A172 (cell line): ENCODE data around the gene DDR1. TPM values are rescaled to one million over a fixed set of nuclear protein-coding genes. Genes with fewer than 3 reads are reported as not detected.
"Not testable (repeated sequence)": the region's sequence is repeated elsewhere in the genome, so short reads cannot be mapped to it uniquely, and the experiment has no call there.

ENCODE experiments used
- DNase-seq: peaks from one replicate; pipeline ENCODE4 v3.0.0-alpha.2; 2015; ENCODE audit warnings: low spot score
- total RNA-seq: library from RNA; depleted of rRNA; stranded (reverse); fragments of >200 nt; shearing (Covaris generic); gene quantifications from 2 replicates; pipeline ENCODE4 v1.2.3, GENCODE V29; 2014; rRNA removed

DDR1 gene
- 39.0 and 50.9 TPM in 2 replicates for total RNA-seq

DNA sequence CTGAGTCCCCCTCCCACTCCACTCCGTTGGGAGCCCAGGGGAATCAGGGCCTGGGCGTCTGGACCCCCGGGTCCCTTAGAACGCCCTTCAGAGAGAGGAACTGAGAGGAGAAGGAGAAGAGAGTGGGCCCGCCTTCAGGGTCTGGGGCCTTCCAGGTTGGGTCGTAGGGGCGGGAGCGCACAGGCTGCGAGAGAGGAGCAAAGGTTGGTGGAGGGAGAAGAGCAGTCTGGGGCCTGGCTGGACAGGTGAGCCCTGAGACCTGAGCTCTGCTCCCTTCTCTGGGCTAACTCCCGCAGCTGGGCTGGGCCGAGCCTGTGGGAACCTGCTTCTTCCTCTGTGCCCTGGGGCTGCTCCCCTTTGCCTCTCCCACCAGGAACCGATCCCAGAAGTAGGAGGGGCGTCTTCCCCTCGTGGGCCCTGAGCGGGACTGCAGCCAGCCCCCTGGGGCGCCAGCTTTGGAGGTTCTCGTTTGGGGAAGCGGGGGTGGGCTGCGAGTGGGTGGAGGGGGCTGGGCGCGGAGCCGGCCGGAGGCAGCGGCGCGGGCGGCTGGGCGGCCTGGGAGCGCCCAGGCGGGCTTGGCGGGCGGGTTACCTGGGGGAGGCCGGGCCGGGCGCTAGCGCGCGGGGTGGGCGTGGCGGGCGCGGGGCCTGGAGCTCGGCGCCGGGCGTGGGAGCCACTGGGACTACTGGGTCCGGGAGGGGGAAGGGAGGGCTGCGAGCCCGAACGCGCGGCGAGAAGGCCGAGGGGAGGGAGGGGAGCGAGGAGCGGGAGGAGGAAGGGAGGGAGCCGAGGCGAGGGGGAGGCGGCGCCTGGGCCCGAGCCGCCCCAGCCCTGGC, at the start of gene DDR1:
Gene DDR1 (plus strand): TSS at position 835 of the 836 bp plus-strand sequence. CDS start 4,211 bp downstream, outside the sequence.
- peak; percentile 32 for DNase-seq

DNA sequence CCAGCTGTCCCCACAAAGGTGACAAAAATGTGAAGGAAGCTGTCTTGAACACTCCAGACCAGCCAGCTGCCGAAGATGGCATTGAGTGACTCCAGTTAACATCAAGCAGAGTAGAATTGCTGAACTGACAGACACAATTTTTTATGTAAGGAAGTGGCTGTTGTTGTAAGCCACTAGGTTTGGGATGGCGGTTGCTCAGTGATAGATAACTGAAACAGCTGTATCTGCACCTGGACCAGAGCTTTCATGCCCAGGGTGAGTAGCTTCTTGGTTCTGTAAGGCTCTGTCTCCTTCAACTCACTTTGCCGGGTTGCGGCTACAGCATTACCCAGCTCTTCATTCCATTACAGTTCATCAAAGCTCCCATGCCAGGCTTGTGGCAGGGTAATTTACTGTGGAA, 49.7 kb upstream of the DDR1 start:
- no peak for DNase-seq

DNA sequence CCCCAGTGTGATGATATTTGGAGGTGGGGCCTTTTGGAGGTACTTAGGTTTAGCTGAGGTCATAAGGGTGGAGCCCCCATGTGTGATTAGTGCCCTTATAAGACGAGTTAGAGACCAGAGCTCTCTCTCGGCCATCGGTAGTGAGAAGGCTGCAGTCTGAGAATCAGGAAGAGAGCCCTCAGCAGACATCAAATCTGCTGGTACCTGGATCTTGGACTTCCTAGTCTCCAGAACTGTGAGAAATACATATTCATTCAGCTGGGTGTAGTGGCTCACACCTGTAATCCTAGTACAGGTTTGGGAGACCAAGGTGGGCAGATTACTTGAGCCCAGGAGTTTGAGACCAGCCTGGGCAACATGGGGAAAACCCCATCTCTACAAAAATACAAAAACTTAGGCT, 48.7 kb upstream of the DDR1 start:
- DNase-seq: no peak

DNA sequence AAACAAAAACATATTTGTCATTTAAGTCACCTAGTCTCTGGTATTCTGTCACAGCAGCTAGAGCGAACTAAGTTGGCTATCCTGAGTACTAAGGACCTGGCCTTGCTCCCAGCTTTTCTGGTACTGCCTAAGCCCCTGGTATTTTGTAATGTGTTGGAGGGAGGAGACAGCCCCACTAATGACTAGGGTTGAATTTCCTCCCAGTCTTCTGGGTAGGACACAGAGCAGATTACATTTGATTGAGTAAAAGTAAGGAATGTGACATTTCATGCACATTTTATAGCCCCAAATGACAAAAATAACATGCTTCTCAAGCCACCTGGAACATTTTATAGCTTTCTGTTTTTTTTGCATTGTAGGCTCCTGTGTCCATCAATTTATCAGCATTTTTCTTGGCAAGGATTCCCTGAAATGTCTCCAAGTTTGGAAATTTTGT, 47.9 kb upstream of the DDR1 start:
- DNase-seq: no peak

DNA sequence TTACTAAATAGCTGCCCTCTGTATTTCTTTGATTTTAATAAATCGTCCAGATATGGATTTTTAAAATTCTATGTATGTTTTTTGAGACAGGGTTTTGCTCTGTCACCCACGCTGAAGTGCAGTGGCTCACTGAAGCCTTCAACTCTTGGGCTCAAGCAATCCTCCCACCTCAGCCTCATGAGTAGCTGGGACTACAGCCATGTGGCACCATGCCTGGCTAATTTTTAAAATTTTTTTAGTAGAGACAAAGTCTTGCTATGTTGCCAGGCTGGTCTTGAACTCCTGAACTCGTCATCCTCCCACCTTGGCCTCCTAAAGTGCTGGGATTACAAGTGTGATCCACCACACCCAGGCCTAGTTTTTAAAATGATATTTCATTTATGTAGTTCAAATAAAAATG, 47.4 kb upstream of the DDR1 start:
- DNase-seq: no peak

DNA sequence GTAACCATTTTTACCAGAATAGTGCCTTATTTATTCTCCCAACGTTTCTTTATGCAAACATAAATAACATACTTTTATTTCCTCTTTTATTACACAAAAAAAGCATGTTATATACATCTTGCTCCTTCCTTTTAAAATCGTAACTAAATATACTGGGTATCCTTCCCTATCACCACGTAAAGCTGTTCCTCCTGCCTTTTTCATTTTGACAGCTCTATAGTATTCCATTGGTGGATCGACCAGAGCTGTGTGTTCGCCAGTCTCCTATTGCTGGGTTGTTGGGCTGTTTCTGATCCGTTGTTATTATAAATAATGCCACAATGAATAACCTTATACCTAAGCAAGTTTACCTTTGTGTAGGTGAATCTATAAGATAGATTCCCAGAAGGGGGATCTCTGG, 46.9 kb upstream of the DDR1 start:
- DNase-seq: no peak

DNA sequence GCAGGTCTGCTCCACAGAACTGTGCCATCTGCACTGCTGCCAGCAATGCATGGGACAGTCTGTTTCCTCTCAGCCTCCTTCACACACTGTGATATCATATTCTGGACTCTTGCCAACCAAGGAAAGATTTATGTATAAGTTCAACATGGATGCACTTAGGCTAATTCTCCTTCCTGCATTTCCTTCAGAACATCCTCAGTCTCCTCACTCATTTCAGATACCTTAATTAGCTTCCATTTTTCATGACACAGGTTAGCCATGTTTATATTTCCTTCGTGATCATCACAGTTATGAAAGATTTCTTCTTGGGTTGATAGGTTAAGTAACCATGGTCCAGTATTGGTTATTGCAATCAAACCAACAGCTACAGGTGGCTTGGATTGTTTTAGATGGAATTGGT, 46.4 kb upstream of the DDR1 start:
- no peak for DNase-seq

DNA sequence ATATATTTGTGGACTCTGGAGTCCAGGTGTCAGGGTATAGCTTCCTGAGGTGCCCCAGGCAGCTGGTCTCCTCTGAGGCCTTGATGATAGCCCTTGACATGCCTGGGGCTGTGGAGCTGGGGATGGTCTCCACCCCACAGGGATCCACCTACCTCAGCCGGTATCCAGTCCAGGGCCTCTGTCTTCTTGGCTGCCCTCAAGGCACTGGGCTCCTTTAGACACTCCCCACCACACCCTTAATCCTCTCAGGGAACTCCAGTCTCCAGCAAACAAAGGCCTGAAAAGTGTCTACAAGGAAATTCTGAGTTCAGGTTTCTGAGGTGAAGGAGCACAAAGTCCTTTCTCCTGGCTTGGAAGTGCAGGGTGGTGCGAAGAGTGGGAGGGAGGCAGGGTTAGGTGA, 44.6 kb upstream of the DDR1 start:
- DNase-seq: no peak

DNA sequence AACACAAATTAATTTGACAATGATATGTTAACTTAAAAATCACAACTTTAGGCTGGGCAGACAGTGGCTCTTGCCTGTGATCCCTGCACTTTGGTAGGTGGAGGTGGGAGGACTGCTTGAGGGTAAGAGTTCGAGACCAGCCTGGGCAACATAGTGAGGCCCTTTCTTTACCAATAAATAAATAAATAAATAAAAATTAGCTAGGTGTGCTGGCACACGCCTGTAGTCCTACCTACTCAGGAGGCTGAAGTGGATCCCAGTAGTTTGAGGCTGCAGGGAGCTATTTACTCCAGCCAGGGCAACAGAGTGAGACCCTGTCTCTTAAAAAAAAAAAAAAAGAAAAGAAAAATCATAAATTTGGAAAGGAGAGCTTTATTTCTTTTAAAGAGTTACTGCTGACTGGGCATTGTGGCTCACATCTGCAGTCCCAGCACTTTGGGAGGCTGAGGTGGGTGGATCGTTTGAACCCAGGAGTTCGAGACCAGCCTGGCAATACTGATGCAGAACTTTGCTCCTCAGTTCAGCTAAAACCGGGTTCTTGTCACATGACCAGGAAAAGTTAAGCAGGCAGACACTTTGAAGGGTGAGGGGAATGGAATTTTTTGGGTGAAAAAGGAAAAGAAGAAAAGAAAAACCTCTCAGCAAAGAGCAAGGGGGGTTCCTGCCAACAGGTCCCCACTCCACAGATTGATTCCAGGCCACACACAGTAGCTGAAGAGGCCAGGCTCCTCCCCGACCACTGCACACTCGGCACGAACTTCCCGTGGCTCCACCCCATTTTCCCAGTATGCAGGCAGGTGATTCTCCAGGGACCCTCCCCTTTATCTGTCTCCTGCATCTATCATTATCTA, 44.0 kb upstream of the DDR1 start:
- DNase-seq: no peak

DNA sequence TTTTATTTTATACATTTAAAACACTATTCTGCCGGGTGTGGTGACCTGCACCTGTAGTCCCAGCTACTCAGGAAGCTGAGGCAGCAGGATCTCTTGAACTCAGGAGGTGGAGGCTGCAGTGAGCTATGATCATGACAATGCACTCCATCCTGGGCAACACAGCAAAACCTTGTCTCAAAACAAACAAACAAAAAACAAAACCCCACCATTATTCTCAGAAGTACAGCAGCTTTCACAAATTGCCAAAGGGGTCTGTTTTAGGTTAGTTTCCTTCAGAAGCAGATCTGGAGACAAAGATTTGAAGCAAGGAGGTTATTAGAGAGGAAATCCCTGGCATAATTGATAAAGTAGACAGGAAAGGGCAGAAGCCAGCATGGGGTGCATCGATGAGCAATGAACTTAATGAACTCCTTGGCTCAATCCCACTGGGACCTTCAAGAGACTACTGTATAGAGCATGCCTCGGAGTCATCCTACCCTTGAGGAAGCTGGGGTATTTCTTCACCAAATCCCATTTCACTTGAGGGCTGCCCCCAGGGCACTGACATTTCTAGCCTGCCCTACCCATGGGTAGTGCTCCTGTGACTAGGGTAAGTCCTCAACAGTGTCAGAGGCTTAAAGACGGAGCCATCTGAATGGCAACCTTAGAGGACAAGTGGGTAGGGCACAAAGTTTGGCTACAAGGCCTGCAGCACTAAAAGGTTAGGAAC, 43.2 kb upstream of the DDR1 start:
- no peak for DNase-seq

DNA sequence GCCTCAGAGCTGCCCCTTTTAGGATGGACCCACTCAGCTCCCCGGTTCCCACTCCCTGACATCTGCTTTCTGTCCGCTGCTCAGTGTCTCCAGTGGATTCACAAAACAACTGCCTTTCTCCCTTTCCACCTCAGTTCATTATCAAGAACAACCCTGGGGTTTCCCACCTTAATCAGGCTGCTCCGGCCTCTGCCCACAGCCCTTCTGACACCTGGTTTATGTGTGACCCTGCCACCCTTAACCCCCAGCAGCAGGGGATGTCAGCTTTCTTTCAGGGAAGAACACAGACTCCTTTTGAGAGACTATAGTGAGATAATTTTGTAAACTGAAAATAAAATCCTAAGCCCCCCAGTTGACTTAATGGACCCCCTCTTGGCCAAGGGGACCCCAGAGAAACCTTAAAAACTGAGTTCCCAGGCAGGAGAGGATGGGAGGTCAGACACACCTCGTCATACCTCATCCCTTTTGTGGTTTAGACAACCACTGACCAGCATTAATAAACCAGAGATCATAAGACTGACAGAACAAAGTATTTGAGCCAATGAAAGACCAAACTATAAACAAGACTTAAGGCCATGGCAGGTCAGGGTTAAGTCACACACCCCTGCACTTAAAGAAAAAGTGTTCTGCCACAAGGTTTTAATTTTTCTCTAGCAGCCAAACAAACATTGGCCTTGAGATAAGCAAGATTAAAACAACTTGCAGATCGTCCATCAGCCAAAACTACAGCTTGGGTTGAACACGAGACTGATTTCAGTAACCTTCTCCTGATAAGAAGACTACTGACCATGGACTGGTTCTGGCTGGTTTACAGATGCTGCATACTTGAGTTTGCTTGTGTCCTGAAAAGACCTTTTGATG, 42.4 kb upstream of the DDR1 start:
- peak; percentile 72 for DNase-seq

DNA sequence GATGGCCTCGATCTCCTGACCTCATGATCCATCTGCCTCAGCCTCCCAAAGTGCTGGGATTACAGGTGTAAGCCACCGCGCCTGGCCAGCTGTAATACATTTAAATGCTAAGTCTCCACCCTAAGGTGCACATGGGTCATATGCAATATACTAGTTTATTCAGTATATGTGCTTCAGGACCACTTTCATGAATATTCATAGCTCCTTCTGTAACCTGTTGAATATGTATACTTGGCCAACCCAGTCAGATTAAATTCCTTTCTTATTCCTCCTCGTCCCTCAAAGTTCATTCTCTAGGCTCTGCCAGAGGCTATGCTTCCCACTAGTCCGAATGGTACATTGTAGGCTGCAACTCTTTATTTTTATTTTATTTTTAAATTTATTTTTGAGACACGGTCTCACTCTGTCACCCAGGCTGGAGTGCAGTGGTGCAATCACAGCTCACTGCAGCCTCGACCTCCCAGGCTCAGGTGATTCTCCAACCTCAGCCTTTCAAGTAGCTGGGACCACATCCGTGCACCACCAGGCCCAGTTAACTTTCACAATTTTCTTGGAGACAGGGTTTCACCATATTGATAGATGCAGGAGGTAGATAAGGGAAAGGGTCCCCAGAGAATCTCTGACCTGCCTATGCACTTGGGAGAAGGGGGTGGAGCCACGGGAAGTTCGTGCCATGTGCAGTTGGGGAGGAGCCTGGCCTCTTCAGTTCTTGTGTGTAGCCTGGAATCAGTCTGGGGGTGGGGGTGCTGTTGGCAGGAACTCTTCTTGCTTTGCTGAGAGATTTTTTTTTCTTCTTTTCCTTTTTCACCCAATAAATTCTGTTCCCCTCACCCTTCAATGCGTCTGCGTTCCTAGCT, 41.3 kb upstream of the DDR1 start:
- no peak for DNase-seq

DNA sequence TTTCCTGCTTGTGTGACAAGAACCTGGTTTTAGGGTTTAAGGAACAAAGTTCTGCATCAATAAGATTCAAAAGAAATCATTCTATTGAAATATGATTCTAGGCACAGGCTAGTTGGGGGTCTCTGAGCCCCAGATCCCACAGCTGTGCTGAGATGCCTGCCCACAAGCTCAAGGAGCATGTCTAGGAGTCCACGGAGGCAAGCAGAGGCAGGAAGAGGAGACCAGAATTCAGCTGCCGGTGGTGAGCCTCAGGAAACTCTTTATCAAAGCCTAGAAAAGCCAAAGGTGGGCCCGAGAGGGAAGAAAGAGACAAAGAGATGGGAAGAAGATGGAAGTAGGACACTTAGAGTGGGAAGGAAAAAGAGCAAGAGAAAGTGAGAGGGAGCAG, 40.7 kb upstream of the DDR1 start:
- DNase-seq: no peak

DNA sequence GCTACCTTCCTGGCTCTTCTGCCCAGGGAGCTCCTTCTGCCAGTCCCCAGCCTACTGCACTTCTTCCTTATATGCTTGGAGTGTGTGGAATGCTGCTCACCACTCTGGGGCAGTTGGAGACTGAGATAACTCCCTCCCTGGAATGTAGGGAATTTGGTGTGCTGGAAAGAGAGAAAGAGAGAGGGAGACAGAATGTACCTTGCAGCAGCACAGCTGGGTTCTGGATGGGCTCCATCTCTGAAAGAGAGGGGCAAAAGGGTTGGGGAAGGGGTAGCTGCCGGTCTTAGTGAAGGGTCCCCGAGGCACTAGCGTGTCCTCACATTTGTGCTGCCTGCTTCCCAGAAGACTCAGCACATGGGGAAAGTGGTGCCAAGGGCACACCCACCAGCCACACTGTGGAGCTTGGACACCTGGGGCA, 40.2 kb upstream of the DDR1 start:
- peak; percentile 68 for DNase-seq

DNA sequence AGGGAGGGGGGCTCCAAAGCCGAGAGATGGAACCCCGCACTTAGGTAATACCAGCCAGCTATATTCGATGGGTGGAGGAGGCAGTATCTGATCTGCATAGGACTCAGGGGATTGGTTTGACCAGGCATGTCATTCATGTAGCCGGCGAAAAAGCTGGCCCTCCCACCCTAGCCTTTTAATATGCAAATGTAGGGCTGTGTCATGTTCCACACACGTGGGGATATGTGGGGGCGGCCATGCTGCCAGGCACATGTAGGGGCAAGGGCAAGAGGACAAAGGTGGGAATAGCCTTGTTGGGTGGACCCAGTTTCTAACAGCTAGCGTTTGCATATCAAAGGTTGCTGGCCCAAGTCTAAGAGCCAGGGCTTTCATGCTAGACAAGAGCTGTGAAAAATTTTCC, 39.1 kb upstream of the DDR1 start:
- no peak for DNase-seq

DNA sequence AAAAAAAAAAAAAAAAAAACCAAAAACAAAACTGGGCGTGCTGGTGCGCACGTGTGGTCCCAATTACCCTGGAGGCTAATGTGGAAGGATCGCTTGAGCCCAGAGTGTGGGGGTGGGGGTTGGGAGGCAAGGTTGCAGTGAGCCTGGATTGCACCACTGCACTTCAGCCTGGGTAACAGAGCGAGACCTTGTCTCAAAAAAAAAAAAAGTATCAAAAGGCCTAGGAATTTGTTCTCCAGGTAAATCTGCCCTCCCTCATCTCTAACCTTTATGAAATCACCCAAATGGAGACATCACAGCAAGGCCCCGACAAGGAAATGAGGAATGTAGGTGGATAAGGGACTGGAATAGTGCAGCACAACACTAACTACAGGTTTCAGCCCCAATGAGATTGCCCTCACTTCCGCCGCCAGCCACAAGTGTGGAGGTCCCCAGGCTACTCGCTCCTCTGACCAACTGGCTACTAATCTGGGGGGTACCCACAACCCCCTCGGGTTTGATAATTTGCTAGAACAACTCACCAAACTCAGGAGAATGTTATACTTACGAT, 36.8 kb upstream of the DDR1 start:
- no peak for DNase-seq

DNA sequence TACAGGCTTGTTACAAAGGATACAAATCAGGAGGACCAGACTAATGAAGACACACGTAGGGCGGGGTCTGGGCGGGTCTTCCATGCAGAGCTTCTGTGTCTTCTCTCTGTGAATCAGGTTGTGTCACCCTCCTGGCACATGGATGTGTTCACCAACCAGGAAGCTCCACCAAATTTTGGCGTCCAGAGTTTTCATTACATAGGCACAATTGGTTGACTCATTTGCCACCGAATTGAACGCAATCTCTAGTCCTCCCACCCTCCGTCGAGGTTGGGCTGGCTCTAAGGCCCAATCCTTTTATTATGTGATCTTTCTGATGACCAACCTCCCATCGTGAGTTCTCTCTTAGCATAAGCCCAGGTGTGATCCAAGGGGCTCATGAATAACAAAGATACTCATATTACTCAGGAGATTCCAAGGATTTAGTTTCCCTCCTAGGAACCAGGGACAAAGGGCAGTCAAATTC, 36.3 kb upstream of the DDR1 start:
- DNase-seq: no peak

DNA sequence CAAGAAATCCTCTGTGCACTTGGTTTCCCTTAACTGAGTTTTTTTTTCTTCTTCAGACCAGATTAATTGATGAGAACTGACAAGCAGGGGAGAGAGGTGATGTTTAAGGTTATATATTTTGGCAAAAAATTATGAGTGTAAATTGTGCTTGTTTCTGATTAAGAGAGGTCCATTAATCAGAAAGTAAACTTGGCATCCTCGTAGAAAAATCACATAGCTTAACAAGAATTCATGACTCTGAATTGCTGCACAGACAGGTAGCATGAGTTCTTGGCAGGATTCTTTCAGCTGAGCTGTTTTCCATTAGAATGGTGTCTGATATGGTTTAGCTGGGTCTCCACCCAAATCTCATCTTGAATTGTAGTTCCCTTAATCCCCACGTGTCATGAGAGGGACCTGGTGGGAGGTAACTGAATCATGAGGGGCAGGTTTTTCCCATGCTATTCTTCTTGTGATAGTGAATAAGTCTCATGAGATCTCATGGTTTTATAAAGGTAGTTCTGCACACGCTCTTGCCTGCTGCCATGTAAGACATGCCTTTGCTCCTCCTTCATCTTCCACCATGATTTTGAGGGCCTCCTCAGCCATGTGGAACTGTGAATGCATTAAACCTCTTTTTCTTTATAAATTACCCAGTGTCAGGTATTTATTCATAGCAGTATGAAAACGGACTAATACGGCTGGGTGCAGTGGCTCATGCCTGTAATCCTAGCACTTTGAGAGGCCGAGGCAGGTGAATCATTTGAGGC, 34.2 kb upstream of the DDR1 start:
- no peak for DNase-seq

DNA sequence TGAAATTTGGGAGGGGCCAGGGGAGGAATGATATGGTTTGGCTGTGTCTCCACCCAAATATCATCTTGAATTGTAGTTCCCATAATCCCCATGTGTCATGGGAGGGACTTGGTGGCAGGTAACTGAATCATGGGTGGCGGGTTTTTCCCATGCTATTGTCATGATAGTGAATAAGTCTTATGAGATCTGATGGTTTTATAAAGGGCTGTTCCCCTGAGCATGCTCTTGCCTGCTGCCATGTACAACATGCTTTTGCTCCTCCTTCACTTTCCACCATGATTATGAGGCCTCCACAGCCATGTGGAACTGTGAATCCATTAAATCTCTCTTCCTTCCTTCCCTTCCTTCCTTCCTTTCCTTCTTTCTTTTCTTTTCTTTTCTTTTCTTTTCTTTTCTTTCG, 31.9 kb upstream of the DDR1 start:
- DNase-seq: not testable (repeated sequence)
